HG02885 (cell line): ENCODE measurements around the gene ODF4.
"Not testable (repeated sequence)": the region's sequence is repeated elsewhere in the genome, so short reads cannot be mapped to it uniquely, and the experiment has no call there.

Experiments used
- ATAC-seq: cut with Tn5 transposase; IDR thresholded peaks from one replicate; pipeline ENCODE4 v1.9.1; 2021; ENCODE audit warnings: mild to moderate bottlenecking; ENCODE audit not compliant: unreplicated experiment, poor library complexity

The ODF4 gene

DNA sequence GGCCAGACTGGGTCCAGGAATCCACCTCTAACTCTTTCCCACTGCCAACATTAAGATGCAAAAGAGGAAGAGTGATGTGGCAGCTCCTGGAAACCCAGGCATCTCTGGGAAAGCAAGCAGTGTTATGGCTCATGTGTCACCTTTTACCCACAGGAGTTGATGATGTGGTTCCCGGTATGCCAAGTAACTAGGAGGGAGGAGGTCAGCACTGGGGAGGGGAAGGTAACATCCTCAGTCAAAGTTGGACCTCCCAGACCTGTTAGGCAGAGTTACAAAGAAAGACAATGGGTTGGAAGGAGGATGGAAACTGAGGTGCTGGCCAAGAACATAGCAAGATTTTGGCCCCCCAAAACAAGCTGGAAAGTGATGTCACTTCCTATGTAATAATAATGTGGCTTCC, 25.5 kb downstream of the ODF4 start:
- ATAC-seq: no peak

DNA sequence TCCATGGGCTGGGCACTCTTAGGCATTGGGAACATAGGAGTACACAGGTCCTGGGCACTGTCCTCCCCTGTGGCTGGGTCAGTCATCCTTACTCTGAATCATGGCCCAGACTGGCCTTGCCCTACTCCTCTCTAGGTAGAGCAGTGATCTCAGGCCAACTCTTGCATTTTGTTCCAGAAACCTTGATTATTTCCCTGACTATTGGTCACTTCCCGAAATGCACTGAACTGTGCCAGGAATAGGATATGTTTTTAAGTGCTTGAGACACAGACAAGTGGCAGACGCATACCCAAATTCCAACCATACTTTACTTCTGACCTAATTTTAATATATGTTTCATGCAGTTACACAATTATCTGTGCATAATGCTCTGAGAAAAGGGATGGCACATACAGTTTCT, 26.6 kb downstream of the ODF4 start:
- ATAC-seq: no peak

DNA sequence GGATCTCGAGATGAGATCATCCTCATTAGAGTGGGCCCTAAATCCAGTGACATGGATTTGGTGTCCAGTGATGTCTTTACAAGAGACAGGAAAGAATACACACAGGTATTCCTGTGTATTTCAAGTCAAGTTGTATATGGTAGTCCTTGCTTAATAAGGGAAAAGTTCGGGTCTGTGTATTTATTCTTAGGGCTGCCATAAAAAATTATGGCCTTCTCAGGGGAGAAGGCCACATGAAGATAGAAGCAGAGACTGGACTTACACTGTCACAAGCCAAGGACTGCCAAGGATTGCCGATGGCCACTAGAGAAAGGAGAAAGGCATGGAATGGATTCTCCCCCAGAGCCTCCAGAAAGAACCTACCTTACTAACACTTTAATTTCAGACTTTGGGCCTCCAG, 28.6 kb downstream of the ODF4 start:
- no peak for ATAC-seq

DNA sequence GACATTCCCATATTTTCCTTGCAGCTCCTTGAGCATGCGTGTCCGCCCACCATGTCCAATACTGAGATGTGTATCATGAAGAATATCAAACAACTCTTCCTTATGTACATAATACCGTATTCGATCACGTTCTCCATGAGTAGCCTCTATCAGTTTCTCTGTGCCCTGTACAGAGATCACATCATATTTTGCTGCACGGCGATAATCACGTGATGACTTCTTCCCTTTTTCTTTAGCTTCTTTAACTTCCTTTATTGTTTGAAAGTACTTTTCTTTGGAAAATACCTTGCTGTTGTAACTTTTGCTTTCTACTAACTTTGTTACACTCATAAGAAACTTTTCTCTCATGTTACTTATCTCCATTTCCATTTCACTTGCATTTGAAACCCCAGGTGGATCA, 30.3 kb downstream of the ODF4 start:
- ATAC-seq: no peak

DNA sequence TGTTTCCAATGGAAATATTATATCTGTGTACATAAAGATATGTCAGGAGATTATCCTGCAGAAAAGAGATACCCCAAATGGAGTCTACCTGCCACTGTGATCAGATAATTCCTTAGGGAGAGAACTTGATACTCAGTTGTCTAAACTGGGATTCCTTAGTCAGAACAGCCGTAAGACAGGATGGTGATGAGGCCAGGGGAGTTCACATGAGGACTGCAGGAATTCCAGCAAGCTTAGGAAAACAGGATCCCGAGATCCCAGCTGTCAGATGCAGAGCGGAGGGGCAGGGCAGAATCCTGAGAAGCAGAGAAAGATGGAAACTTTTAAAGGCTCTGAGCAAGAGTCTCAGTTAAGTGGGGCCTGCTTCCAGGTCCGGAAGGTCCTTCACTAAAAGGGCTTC, 32.1 kb downstream of the ODF4 start:
- ATAC-seq: no peak

DNA sequence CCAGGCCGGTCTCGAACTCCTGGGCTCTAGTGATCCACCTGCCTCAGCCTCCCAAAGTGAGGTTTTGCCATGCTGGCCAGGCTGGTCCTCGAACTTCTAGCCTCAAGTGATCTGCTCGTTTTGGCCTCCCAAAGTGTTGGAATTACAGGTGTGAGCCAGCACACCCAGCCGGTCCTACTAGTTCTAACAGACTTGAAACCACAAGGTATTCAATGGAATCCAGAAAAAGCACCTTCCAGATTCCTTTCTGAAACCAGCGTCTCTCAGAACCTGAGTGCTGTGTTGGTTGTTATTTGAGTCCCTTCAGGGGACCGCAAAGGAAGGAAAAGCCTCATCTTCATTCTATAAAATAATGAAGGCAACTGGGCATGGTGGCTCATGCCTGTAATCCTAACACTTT, 32.8 kb downstream of the ODF4 start:
- ATAC-seq: no peak

DNA sequence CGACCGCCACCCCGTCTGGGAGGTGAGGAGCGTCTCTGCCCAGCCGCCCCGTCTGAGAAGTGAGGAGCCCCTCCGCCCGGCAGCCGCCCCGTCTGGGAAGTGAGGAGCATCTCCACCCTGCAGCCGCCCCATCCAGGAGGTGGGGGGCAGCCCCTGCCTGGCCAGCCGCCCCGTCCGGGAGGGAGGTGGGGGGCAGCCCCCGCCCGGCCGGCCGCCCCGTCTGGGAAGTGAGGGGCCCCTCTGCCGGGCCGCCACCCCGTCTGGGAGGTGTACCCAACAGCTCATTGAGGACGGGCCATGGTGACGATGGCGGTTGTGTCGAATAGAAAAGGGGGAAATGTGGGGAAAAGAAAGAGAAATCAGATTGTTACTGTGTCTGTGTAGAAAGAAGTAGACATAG, 34.2 kb downstream of the ODF4 start:
- ATAC-seq: not testable (repeated sequence)

DNA sequence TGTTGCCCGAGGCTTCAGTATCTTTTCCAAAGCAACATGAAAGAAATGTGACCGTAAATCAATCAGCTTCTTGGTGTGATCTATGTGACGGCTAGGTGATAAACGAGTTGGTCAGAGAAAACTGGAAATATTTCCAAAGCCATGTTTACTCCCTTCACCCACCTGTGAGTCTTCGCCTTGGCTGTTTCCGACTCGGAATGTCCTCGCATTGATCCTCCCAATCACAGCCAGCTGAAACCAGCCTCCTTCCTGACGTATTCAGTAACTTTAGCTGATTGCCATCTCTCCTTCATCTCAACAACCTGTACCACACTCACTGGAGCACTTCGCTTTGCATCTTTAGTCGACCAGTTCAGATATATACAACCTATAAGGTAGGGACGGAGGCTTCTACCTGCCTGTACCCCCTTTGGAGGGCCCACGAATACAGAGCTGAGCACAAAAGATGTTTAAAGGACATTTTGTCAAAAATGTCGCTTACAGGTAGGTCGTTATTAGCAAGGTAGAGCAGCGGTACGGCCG, 36.2 kb downstream of the ODF4 start:
- no peak for ATAC-seq

DNA sequence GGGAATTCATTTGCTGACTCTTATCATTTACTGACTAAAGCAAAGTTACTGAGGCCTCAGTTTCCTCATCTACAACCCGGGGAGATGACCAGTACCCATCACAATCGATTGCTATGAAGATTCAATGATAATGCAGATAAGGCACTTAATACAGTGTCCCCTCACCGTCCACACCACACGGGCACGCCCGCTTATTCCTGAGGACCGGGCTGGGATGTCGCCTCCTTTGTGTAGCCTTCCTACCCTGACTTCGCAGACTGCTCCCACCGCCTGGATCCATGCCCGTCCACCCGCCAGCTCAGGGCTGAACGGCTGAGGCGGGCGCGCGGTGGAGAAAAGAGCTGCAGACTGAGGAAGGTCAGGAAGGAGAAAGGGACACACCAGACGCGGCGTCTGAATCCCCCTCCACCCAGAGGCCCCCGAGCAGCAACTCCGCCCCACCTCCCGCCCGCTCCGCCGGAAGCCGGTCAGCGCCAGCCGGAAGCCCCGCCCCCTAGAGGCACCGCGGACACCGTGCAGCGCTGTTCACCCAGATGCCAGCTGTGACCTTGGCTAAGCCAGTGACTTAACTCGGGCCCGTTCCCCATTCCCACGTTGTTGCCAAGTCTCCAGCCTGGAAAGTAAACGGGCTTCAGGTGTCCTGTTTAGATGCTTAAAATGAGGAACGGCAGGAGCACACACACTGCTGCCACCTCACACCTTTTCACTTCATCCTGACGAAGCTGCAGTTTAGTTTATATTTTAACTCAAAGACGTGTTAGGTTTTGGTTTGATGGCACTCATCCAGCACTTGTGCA, 36.8 kb downstream of the ODF4 start, which contains the start of gene KRABD2:
Gene KRABD2, minus strand, starts transcription at position 434 of the 797 bp plus-strand sequence.
- peak; percentile 93 for ATAC-seq

DNA sequence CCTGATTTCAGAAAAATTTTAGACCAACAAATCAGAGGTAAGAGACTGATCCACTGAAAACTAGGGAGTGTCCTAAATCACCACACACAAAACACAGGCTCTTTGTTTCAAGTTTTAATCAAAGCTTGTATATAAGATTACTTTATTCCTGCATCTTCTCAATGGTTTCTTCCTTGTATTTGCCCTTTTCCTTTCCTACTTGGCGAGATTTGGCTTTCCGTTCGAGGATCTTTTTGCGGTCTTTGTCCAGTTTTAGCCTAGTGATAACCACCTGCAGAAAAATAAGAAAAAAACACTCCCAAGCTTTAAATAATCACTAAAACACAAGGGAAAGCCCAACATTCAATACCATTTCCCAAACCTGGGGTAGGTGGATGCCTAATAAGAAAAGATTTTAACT, 37.8 kb downstream of the ODF4 start:
- no peak for ATAC-seq

DNA sequence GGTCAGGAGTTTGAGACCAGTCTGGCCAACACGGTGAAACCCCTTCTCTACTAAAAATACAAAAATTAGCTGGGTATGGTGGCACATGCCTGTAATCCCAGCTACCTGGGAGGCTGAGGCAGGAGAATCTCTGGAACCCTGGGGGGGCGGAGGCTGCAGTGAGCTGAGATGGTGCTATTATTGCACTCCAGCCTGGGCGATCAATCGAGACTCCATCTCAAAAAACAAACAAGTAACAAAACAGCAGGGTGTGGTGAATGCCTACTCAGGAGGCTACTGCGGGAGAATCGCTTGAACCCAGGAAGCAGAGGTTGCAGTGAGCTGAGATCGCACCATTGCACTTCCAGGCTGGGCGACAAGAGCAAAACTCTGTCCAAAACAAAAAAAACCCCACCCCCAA, 38.5 kb downstream of the ODF4 start:
- ATAC-seq: not testable (repeated sequence)

DNA sequence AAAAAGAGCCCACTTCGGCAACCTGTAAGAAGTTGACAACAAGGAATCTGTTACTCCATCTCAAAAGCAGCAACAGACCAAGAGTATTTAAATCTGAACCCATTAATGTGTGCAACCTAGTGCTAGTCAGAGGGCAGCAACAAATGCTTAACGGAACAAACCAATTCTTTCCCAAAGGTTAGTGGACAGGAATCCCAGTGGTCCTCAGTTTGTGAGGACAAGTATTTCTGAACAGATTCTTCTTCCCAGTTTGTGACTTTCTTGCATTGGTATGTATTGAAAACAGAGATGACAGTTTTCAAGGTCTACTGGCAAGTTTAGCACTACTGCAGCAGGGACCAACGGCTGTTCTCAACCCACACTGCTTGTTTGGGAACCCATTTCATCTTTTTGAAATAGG, 40.4 kb downstream of the ODF4 start:
- no peak for ATAC-seq

DNA sequence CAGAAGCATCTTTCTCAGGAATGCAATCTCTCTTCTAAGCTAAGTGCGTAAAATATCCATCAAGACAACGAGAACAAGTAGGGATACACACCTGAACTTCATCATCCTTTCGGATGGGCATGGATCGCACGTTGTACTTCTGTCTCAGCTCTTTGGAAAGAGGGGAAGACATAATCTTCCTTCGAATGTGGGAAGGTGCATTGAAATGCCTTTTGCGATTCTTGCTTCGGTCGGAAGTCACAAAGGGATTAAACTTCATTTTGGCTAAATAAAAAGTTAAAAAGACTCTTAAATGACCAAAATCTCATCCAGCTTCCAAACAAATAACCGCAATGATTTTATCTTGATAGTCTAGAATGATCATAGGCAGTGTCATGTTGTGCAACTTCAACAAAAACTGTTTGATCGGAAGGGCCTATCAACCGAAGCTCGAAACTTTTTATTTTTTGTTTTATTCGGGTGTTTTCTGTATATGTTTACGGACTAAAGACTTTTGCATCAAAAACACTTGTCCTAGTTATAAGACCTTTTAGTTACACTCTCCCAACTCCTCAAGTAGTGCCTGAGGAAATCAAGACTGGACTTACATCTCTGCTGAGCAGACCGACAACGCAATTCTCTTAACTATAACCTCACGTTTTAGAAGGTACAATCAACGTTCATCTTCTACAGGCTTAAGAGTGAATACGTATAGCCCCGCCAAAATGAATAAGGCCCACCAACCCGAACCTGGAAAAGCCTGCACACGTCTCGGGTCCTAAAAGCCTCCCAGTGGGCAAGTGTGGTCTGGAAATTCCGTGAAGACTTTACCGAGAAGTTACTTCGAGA, 42.6 kb downstream of the ODF4 start:
- no peak for ATAC-seq

DNA sequence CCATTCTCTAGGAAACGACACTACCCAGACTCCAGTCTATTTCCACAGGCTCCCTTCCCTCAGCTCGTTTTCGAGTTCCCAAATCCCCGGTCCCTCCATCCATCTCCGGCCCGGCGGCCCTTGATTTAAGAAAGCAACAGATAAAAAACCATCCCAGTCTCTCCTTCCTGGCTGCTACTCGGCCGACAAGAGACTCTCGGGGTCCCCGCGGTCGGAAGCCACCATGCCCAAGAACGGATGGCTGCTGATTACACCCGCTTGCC, 43.2 kb downstream of the ODF4 start:
- ATAC-seq: peak; percentile 4

DNA sequence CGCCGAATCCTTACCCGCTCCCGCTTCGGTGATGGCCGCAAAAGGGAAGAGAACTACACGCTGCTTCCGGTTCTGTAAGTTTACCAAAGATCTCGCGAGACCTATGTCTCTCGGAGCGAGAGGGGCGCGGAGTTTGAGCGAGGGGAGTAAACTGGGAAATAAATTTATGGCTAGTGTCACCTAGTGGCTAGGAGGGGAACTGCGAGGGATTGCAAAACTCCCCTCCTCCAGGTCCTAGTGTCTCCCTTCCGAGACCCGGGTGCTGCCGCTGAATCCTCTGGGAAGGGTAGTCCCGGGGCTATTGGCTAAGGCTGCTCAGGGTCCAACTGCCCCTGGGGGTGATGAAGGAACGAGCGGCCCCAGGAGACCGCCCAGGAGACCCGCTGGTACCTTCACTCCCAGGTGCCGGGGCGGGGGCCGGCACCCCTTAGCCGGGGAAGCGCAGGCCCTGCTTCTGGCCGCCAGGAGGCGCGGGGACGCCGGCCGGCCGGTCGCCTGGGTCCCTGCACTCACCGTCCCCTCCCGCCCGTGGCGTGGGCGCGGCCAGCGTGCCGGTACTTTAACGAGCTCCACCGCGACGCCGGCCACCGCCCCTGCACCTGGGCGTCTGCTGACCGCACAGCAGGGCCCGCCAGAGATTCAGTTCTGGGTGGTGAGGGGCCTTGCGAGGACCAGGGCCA, 43.6 kb downstream of the ODF4 start, which contains the start of gene RPL26:
Gene RPL26, minus strand, starts transcription at position 51 of the 680 bp plus-strand sequence. CDS start 883 bp downstream, outside the sequence.
- ATAC-seq: peak; percentile 90

DNA sequence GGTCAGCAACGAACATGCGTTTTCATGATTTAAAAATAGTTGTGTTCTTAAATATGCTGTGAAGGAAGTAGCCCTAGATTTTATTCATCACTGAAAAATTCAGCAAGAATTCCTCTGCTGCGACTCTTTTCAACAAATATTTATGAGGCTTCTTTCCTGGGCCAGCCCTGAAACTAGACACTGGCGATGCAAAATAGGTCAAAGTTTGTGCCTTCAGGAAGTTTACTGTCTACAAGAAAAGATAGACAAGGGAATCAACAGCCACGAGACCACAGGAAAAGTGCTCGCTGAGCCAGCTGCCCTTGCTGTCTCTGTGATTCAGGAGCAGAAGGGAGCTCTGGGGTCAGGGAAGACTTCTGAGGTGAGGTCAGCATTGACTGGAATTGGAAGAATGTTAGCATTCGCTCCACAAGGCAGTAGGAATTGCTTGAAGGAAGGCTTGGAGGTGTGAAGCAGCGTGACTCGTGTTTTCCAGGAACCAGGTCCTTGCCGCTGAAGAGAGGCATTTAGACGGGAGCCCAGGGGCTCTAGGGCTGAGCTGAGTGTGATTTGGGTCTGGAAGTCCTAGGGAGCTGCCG, 45.2 kb downstream of the ODF4 start:
- ATAC-seq: no peak

DNA sequence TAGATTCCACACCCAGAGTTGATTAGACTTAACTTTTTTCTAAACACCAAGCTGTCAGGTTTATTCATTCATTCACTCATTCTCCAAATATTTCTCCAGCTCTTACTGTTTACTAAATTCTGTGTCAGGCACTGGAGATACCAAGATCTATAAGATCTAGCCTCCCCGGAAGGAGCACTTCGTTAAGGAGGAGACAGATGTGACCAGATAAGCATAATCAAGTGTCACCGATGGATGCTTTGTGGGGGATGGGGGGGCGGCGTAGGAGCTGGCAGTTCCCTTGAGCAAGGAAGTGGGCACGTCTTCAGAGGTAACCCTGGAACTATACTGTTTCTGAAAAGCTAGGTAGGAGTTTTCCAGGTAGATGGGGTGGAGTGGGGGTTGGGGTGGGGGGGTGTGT, 47.2 kb downstream of the ODF4 start:
- ATAC-seq: no peak

DNA sequence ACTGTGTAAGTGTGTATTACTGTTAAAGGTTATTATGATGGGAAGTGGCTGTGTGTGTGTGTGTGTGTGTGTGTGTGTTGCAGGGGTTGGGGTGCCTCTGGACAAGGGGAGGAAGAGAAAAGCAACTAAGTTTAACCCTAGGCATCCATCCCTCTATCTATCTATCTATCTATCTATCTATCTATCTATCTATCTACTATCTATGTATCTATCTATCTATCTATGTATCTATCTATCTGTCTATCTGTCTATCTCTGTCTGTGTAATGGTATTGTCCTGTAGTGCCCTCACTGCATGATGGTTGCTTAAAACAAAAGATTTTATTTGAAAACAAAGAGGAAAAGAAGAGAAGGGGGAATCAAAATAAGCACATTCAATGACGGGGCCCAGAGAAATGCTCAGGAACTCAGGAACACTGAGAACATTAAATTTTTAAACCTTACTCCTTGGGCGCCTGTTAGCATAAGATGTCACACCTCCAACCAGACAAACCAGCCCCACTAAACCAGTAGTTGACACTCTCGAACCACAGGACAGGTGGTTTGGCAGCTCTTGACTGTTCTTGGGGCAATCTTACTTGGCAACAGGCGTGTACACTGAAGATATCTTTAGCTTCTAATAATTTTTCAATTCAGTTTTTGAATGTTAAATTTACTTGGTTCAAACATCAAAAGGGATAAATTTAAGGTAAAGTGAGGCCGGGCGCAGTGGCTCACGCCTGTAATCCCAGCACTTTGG, 48.4 kb downstream of the ODF4 start:
- ATAC-seq: no peak

DNA sequence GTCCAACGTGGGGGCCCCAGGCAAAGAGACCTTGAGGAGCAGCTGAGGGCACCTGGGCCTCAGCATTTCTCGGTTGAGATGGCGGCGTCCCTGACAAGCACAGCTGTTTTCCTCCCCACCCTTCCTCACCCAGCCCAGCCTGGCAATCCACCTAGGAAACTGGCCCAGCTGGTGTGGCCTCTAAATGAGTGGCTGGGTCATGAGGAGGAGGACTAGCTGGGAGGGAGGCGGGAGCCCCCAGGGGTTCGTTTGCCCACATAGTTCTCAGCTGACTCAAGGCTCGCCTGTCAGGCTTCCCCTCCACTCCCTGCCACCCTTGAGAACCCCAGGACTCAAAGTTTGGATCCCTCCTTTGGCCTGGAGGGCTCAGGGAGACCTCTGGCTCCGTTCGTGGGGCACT, 52.1 kb downstream of the ODF4 start:
- no peak for ATAC-seq

DNA sequence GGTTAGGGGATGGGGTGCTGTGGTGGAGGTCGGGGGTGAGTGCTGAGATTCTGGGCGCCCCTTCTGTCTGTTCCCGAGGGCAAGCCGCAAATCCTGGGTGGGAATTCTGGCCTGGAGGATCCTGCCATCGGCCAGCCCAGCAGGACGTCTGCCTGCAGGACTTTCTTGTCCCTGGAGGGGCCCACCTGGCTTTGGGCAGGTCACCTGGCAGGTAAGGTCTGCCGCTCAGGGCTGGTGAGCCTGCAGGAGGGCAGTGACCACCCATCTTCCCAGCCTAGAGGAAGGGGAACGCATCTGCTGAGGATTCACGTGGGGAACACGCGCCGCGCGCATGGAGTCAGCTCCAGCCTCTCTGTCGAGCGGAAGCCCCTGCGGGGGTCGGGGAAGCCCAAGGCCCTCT, 52.6 kb downstream of the ODF4 start:
- no peak for ATAC-seq
